ENCODE data around the gene PI4K2A. TPM values are rescaled to one million over a fixed set of nuclear protein-coding genes. Genes with fewer than 3 reads are reported as not detected.

Gene PI4K2A
- total RNA-seq, 1 experiment from 2014 or later = 13.0 TPM

DNA sequence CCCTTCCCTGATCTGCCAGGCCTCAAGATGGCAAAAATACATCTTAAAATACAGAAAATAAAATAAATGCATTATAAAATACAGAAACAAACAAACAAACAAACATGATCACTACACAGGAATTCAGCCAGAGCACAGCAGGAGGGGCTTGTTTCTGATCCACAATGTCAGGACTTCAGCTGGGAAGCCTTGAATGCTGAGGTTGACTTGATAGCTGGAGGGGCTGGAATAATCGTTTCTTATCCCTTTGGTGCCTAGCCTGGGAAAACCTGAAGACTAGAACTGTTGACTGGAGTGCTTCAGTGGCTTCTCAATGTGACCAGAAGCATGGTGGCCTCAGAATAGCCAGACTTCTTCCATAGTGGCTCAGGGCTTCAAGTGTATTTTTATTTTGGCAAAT lies 63.9 kb downstream of the PI4K2A start:
- CTCF ChIA-PET = no interaction called here
- no peak for DNase-seq
- intact Hi-C loops (cut with micrococcal nuclease; ENCODE audit: unreplicated experiment) = no loop called here
- no peak overlapping the region for H3K4me3 Mint-ChIP-seq (ENCODE audit: low read depth, unreplicated experiment)
- H3K36me3 Mint-ChIP-seq (ENCODE audit: insufficient read depth, unreplicated experiment) = no peaks in the 10 kb centered on the region
- no peaks in the 10 kb centered on the region for H3K27me3 Mint-ChIP-seq (ENCODE audit: unreplicated experiment)
- H3K27ac Mint-ChIP-seq (ENCODE audit: unreplicated experiment) = no peak overlapping the region
- H3K4me1 Mint-ChIP-seq (ENCODE audit: low read depth, unreplicated experiment) = peaks cover 5% of the 10 kb centered on the region
- no peak for TF ChIP-seq CTCF (IDR thresholded peaks at IDR 0.05; ENCODE audit: unreplicated experiment)
- BruUV-seq (replicated peaks) = no TSS peak
- no peaks in the 10 kb centered on the region for H3K9me3 Mint-ChIP-seq (ENCODE audit: low read depth, unreplicated experiment)

DNA sequence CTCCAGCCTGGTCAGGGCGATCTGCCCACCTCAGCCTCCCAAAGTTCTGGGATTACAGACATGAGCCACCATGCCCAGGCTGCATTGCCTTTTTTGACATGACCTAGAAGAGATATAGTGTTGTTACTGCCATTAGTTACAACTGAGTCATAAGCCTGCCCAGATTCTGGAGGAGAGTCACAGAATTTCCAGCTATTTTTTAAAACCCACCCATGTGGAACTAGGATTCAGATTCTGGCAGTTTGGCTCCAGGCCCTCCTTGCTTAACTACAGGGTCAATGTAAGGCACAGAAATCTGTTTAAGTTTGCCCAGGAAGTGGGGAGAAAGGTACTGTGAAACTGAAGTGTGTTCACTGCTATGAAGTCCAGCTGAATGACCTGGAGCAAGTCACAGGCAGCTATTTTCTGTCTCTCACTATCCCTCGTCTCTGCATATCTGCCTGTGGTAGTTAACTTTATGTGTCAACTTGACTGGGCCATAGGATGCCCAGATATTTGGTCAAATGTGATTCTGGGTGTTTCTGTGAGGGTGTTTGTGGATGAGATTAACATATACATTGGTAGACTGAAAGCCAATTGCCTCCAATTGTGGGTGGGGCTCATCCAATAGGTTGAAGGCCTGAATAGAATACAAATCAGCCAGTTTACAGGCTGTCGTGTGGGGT lies 64.7 kb downstream of the PI4K2A start:
- H3K36me3 Mint-ChIP-seq (ENCODE audit: insufficient read depth, unreplicated experiment) = no peaks in the 10 kb centered on the region
- no peak overlapping the region for H3K27ac Mint-ChIP-seq (ENCODE audit: unreplicated experiment)
- no TSS peak for BruUV-seq (replicated peaks)
- no peak overlapping the region for H3K4me3 Mint-ChIP-seq (ENCODE audit: low read depth, unreplicated experiment)
- no peaks in the 10 kb centered on the region for H3K27me3 Mint-ChIP-seq (ENCODE audit: unreplicated experiment)
- no peak for DNase-seq
- H3K9me3 Mint-ChIP-seq (ENCODE audit: low read depth, unreplicated experiment) = no peaks in the 10 kb centered on the region
- CTCF ChIA-PET = interaction anchor here (0.7 kb wide), 1 partner anchor 16 kb away, joined by 5 read pairs; no protein-coding TSS in a partner anchor
- intact Hi-C loops (cut with micrococcal nuclease; ENCODE audit: unreplicated experiment) = no loop called here
- H3K4me1 Mint-ChIP-seq (ENCODE audit: low read depth, unreplicated experiment) = peaks cover 8% of the 10 kb centered on the region
- TF ChIP-seq CTCF (IDR thresholded peaks at IDR 0.05; ENCODE audit: unreplicated experiment) = no peak

- no TSS peak for BruUV-seq (replicated peaks)
- peaks cover 5% of the 10 kb centered on the region for H3K36me3 Mint-ChIP-seq (ENCODE audit: insufficient read depth, unreplicated experiment)
- CTCF ChIA-PET = no interaction called here
- DNase-seq = no peak
- TF ChIP-seq CTCF (IDR thresholded peaks at IDR 0.05; ENCODE audit: unreplicated experiment) = no peak
- H3K27me3 Mint-ChIP-seq (ENCODE audit: unreplicated experiment) = no peaks in the 10 kb centered on the region
- no peaks in the 10 kb centered on the region for H3K9me3 Mint-ChIP-seq (ENCODE audit: low read depth, unreplicated experiment)
- H3K4me3 Mint-ChIP-seq (ENCODE audit: low read depth, unreplicated experiment) = no peak overlapping the region
- H3K27ac Mint-ChIP-seq (ENCODE audit: unreplicated experiment) = no peak overlapping the region
- H3K4me1 Mint-ChIP-seq (ENCODE audit: low read depth, unreplicated experiment) = peaks cover 8% of the 10 kb centered on the region
- intact Hi-C loops (cut with micrococcal nuclease; ENCODE audit: unreplicated experiment) = no loop called here
These were observed 66.8 kb downstream of the PI4K2A start for GRCh38 chr10:97707134-97707861.

DNA sequence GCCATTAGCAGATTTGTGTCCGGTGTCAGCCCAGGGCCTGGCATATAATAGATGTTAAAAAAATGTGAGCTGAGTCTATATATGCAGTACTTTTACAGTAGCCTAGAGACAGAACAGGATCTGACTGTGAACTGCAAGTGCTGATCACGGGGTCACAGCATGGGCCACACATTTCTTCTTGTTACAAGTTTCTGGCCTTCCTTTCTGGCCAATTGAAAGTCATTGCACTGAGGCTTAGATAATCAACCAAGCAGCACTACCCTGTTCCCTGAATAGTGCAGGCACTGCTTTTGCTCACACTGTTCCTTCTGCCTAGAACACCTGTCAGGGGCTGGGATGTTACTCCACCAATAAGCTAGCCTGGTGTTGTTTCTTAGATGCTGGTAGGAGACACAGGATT lies 67.7 kb downstream of the PI4K2A start:
- CTCF ChIA-PET = interaction anchor here (0.6 to 0.7 kb wide), 2 partner anchors 10 to 23 kb away, joined by 4 read pairs; no protein-coding TSS in a partner anchor
- Mint-ChIP-seq H3K27ac (ENCODE audit: unreplicated experiment) (no peak overlapping the region), H3K27me3 (ENCODE audit: unreplicated experiment) (no peaks in the 10 kb centered on the region), H3K4me3 (ENCODE audit: low read depth, unreplicated experiment) (no peak overlapping the region), H3K36me3 (ENCODE audit: insufficient read depth, unreplicated experiment) (peaks cover 12% of the 10 kb centered on the region), H3K4me1 (ENCODE audit: low read depth, unreplicated experiment) (peaks cover 8% of the 10 kb centered on the region), H3K9me3 (ENCODE audit: low read depth, unreplicated experiment) (no peaks in the 10 kb centered on the region)
- no peak for DNase-seq
- TF ChIP-seq CTCF (IDR thresholded peaks at IDR 0.05; ENCODE audit: unreplicated experiment) = no peak
- intact Hi-C loops (cut with micrococcal nuclease; ENCODE audit: unreplicated experiment) = no loop called here
- BruUV-seq (replicated peaks) = no TSS peak

Data from Calu3 (cell line).